ENCODE data around the gene PTPRM.
"Not testable (repeated sequence)": the region's sequence is repeated elsewhere in the genome, so short reads cannot be mapped to it uniquely, and the experiment has no call there.

The PTPRM gene

GRCh38 chr18:7733642-7734041 lies 166.5 kb downstream of the PTPRM start:
- no peak for DNase-seq

GRCh38 chr18:7735196-7735595 lies 168.1 kb downstream of the PTPRM start:
- DNase-seq, result no peak

GRCh38 chr18:7735626-7736175 lies 168.6 kb downstream of the PTPRM start:
- DNase-seq, result no peak

GRCh38 chr18:7736526-7736925 lies 169.4 kb downstream of the PTPRM start:
- not testable (repeated sequence) for DNase-seq

- DNase-seq, result no peak
These were observed 170.4 kb downstream of the PTPRM start for GRCh38 chr18:7737550-7737949.

- DNase-seq, result no peak
These were observed 173.7 kb downstream of the PTPRM start for GRCh38 chr18:7740821-7741220.

GRCh38 chr18:7741640-7742039 lies 174.5 kb downstream of the PTPRM start:
- DNase-seq, result no peak

- DNase-seq, result no peak
These were observed 175.1 kb downstream of the PTPRM start for GRCh38 chr18:7742224-7742623.

- no peak for DNase-seq
These were observed 176.1 kb downstream of the PTPRM start for GRCh38 chr18:7743256-7743655.

- no peak for DNase-seq
These were observed 179.0 kb downstream of the PTPRM start for GRCh38 chr18:7746106-7746505.

GRCh38 chr18:7748251-7749007 lies 181.3 kb downstream of the PTPRM start:
- DNase-seq, result no peak

- no peak for DNase-seq
These were observed 181.9 kb downstream of the PTPRM start for GRCh38 chr18:7749008-7749405.

- no peak for DNase-seq
These were observed 182.4 kb downstream of the PTPRM start for GRCh38 chr18:7749510-7749981.

GRCh38 chr18:7750095-7750663 lies 183.1 kb downstream of the PTPRM start:
- no peak for DNase-seq

- no peak for DNase-seq
These were observed 183.8 kb downstream of the PTPRM start for GRCh38 chr18:7750966-7751365.

GRCh38 chr18:7754258-7754657 lies 187.1 kb downstream of the PTPRM start:
- DNase-seq, result no peak

GRCh38 chr18:7754725-7755181 lies 187.6 kb downstream of the PTPRM start:
- DNase-seq, result no peak

GRCh38 chr18:7755753-7756475 lies 188.8 kb downstream of the PTPRM start:
- DNase-seq, result no peak

- no peak for DNase-seq
These were observed 190.1 kb downstream of the PTPRM start for GRCh38 chr18:7757175-7757574.

GRCh38 chr18:7758764-7759163 lies 191.6 kb downstream of the PTPRM start:
- DNase-seq, result no peak

- no peak for DNase-seq
These were observed 194.1 kb downstream of the PTPRM start for GRCh38 chr18:7760967-7761948.

GRCh38 chr18:7764405-7764804 lies 197.3 kb downstream of the PTPRM start:
- DNase-seq, result no peak

Measured in stimulated activated CD4-positive, alpha-beta T cell treated with anti-CD3 and anti-CD28 coated beads, Interleukin-2, amount 100 ng/mL, for 48 hours (primary cell).